HG03025 (cell line): Measurements from ENCODE around the gene STRADA.
"Not testable (repeated sequence)": the region's sequence is repeated elsewhere in the genome, so short reads cannot be mapped to it uniquely, and the experiment has no call there.

Experiments used
- ATAC-seq: cut with Tn5 transposase; IDR thresholded peaks from one replicate; pipeline ENCODE4 v1.9.1; 2021; ENCODE audit warnings: mild to moderate bottlenecking, moderate library complexity; ENCODE audit not compliant: unreplicated experiment, low FRiP score

Gene STRADA

DNA sequence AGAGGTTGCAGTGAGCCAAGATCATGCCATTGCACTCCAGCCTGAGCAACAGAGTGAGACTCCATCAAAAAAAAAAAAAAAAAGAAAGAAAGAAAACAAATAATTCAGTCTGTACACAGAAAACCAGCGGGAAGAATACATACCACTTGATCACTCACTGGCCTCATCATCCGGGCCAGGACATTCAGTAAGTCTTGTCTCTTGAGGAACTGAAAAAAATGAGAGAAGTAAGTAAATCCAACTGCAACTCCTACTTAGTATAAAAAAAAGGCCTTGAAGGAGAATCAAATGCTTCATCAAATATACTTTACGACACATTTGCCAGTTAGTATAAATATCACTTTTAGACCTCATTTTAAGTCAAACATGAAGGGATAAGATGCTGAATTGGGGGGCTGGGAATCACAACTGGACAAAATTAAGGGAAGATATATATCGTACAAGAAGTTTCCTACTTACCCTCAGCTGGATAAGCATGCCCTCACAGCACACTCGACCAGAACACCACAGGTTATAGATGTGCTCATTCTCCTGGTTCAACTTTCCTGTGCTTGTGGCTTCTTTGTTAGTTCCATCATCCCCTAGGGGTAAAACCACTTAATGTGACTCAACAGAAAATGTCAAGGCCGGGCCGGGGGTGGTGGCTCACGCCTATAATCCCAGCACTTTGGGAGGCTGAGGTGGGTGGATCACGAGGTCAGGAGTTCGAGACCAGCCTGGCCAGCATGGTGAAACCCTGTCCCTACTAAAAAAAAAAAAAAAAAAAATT lies 19.4 kb upstream of the STRADA start:
- ATAC-seq = no peak

DNA sequence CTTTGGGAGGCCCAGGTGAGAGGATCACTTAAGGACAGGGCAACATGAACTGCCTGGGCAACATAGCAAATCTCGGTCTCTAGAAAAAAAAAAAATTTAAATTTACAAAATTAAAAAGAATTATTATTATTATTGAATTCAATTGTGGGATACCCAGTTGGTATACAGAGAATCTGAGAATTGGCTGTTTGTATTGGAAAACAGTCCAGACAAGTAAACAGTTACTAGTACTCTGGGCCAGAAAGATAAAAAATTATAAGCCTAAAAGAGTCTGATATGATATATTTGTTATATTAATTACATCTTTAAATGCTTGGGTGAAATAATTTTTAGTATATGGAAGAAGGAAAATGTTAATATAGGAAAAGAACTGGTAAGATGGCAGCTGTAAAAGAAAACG lies 16.8 kb upstream of the STRADA start:
- no peak for ATAC-seq

DNA sequence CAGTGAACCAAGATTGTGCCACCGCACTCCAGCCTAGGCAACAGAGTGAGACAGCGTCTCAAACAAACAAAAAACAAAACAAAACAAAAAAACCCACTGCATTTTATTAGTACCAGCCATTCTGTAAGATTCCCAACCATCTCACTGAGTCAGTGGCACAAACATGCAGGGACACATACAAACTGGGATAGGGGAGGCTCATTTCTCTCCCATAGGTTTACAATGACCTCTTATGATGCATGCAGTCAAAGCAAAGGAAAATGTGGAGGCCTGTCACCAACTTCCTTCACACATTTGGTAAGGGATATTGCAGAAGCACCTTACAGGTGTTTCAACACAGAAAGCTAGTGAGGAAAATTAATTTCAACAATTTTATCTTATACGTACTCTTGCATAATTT lies 12.4 kb upstream of the STRADA start:
- no peak for ATAC-seq

DNA sequence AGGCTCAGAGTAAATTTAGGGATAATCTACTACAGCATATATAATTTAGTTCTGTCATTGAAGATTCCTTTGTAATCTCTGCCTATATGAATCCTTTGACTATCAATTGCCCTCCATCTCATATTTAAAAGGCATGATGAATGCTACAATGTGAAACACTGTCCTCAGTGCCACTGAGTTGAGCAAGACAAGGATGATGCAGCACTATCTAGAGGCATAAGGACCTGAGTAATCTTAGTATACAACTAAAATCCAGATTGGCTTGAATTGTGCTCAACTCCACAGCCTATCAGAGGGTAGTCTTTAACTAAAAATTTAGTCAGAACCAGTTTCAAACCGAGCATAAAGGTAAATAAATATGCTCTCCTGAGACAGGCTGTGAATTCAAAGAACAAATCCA lies 11.6 kb upstream of the STRADA start:
- no peak for ATAC-seq

DNA sequence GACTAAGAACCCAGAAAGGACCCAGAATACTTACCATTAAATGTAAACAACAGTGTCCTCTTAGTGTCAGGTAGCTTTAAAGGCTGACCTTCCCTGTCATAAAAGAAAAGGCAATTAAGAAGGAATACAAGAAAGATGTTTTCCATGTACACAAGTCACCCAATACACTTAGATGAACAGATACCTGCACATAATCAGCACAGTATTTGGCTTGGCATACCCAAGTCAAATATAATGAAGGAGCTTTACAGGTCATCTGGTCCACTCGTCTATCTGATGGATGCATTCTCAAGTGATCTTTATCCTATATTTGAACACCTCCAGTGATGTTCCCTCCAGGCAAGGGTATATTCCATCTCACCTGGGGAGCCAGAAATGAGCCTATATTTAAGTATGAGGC lies 11.1 kb upstream of the STRADA start:
- no peak for ATAC-seq

DNA sequence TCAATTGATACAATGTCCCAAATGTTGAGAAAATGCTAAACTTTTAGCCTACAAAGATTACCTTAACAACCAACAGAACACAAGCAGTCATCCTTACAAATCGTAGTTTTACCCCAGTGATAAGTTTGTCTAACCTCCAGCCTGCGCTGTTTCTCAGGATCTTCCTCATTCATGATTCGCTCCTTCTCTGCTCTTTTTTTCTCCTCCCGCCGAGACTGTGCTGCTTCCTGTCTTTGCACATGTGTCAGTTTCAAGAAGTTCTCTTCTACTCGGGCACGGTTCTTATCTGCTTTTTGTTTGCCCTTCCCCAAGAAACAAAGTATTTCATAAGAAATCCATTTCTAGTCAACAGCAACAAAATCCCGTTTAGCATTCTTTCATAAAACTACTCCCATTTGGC lies 10.2 kb upstream of the STRADA start:
- no peak for ATAC-seq

DNA sequence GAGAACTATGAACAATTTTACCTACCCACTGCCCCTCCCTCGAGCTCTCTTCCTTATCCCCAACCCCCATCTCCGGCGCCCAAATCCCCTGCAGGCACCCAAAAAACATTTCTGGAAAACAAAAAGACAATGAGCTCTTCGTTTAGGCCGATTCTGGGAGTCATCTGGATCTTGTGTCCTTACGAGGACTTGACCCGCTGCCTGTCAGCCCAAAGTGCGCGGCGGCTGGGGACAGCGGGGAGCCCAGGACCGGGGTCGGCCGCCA lies 524 bp downstream of the STRADA start:
- peak; percentile 24 for ATAC-seq

DNA sequence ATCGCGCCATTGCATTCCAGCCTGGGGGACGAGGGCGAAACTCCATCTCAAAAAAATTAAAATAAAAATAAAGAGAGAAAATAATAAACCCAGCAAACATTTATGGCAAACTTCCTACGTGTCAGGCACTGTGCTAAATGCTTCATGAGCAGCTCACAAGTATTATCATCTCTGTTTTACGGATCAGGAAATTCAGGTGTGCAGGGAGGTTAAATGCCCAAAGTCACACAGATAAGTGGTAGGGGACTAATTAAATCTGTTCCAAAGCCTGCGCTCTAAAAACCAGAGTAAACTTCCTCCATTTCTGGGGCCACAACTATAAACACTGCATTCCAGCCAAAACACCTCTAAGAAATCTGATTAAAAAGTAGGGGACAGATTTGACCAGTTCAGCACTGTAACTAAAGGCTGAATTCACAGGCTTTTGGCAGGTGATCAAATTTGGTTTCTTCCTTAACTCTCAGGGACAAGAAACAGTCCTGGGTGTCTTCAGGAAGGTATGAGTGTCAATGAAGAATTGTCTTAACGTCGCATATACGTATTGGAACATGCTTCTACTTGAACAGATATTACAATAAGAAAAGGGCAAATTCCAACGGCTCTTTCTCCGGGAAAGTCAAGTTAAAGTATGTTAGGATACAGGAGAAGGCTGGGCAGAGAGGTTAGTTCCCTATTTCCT lies 996 bp downstream of the STRADA start:
- ATAC-seq = no peak

DNA sequence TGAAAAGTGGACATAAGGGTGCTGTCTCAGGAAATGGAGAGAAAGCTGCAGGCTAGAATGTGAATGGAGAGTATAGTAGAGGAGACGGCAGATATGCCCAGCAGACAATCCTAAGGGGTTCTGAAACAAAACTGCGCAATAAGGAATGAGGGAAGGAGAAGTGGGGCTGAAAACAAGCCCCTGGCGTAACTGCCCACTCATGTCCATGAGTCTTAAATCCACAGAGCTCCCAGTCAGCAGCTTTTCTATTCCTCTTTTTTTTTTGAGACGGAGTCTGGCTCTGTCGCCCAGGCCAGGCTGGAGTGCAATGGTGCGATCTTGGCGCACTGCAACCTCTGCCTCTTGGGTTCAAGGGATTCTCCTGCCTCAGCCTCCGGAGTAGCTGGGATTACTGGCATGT lies 5.9 kb downstream of the STRADA start:
- ATAC-seq = no peak

DNA sequence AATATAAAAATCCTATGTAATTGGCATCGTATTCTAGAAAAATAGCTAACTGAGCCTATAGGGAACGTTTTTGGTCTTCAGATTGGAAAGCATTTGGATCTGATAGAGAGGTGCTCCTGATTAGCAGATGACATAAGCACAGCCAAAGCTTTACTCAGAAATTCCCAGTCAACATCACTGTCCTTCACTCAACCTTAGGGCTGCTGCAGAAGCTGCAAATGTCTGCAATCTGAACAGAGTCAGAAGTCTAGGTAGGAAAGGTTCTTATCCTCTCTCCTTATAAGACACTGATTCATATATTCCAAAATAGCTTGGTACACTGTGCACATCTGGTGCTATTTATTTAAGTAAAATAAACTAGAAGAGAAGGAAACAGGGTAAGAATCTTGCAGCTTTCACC lies 19.2 kb downstream of the STRADA start:
- no peak for ATAC-seq

DNA sequence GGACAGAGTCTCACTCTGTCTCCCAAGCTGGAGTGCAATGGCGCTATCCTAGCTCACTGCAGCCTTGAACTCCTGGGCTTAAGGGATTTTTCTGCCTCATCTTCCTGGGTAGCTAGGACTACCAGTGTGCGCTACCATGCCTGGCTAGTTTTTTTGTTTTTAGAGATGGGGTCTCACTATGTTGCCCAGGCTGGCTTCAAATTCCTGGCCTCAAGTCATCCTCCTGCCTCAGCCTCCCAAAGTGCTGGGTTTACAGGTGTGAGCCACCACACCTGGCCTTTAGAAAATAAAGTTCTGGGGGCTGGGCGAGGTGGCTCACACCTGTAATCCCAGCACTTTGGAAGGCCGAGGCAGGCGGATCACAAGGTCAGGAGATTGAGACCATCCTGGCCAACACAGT lies 21.4 kb downstream of the STRADA start:
- ATAC-seq = not testable (repeated sequence)

DNA sequence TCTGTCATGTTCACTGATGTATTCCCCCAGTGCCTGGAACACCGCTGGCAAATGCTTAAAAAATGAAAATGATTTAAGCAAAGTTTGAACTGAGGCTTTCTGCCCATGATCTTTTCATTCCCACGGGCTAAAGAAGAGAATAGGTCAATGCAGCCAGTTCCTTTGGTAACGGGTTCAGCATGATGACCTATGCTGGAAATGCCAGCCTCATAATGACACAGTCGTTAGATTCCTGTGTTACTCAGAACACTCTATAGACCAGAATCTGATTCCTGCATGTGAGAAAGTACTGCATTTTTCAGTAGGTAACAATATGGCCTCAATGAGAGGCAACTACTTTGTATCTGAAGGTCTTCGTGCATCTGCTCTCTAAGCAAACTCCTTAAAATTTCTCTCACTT lies 22.6 kb downstream of the STRADA start:
- no peak for ATAC-seq

DNA sequence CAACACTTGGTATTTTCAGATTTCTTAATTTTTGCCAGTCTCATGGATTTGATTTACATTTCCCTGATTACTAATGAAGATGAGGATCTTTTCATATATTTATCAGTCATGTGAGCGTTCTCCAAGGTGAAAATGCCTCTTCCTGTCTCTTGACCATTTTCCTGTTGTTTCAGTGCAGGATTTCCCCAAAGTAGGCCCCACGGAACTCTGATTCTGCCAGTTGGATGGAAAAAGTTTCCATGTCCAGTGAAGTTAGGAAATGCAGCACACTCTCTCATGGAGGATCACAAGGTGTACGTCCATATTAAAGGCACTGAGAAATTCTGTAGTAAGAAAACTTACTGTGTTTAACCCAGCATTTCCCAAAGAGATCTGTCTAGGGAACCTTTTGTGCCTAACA lies 25.2 kb downstream of the STRADA start:
- no peak for ATAC-seq

DNA sequence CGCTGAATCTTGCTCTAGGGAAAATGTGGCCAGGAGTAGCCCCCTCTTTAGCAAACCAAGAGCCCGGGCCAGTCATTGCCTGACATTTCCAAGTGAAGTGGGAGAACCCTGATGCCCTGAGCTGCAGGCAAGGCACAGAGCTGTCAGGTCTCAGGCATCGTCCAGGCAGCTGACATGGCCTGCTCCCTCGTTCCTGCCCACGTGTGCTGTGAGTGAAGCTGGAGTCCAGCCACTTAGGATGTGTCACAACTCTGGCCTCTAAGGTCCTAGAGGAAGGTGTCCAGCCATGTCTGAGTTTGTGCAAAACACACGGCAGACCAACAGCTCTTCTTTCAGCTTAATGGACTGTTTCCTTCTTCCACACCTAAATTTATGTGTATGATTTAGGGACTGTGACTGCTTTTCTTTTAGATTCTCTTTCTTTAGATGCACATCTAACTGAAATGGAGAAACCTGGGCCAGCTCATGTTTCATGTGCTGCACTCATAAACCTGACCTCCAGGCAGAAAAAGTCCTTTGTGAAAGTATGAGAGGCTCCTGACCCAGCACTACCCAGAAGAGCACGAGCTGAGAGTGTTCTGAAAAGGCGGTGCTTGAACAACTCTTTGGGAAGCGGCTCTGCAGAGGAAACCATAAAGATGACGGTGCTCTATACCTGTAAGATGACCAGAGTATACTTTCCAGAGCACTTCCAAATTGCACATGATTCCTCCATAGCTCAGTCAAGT lies 26.9 kb downstream of the STRADA start:
- no peak for ATAC-seq

DNA sequence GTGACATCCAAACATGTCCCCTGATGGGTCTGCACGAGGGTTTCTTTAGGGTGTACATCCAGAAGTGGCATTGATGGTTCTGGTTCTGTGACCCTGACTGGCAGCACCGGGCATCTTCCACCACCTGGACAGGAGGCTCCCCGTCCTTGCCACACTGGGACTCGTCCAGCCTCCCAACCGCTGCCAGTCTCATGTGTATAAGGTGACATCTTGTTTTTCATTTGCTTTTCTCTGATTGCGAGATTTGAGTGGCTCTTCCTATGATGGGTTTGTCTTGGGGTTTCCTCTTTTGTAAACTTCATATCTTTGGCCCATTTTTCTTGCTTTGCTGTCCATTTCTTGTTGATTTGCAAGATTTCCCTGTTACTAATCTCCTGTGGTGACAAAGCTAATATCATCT lies 32.5 kb downstream of the STRADA start:
- no peak for ATAC-seq

DNA sequence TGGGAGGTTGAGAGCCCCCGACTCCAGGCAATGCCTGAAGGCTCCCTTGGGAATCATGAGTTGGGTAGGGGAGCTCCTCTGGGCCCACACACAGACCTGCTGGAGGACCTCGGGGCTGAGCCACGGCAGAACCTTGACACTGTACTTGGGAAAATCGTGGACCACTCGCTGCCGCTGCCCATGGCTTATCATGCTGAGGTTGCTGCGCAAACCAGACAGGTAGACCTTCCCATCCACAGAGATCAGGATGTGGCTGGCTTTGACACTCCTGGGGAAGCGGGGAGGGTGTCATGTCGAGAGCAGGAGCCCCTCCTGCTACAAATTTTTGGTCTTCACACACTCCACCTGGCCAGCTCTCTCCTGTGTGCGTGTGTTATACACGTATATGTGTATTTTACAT lies 34.4 kb downstream of the STRADA start:
- no peak for ATAC-seq

DNA sequence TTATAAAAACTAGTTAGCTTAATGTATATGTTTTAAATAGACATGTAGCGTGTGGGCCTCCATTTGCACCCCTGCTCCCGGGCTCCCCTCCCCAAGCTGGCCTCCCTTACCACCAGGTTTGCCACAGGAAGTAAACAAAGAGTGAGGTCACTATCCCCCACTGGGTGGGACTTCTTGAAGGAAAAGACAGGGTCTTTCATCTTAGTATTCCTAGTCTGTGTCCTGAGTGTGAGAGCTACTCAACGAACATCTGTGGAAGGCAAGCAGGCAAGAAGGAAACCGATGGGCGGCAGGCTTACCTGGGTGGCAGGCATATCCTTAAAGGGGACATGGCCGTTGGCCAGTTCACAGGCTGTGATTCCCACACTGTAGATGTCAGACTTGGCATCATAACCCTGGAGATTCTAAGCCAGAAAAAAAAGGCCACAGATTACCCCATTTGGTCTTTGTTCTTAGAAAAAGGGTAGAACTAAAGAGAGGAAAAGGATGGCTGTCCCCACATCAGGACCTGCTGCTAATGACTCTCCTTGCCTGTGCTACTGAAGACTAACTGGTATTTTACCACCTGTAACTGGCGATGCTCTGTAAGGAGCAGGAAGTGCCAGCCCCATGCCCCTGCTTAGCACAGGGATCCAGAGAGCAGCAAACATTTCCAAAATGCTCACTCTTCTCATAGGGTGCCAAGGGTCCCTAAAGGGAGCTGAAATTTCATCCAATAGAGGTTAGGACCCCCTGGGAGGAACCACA lies 35.1 kb downstream of the STRADA start:
- ATAC-seq = no peak

DNA sequence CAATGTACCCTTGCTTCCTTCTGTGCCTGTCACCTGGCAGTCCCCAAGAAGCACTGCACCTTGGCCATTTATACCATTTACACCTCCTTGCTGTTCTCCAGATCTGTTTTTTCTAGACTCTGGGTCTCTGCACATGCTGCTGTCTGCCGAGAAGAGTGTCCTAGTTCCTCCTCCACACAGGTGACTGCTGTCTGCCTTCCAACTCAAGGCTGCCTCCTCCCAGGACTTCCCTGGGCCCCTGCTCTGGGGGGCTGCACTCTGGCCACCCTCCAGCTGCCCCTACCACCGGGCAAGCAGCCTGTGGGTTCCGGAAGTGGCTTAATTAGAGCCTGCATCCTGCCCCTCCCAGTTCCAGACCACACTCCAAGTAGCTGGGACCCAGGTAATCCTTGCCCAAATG lies 35.9 kb downstream of the STRADA start:
- no peak for ATAC-seq

DNA sequence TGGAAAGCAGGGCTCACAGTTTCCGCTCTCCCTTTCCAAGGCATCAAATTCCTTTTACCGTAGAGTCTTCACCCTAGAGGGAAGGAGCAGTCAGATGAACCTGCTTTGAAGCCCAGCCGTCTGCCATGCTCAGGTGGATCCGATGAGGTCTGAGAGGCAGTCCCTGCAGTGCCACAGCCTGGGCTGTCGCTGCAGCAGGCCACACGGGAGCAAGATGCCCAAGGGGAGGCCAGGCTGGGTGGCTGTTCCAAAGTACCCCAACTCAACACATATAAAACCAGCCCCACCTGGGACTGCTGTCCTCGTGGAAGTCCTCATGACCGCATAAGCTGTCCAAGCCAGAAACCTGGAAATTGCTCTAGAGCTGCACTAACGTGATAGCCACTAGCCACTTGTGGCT lies 36.8 kb downstream of the STRADA start:
- ATAC-seq = no peak

DNA sequence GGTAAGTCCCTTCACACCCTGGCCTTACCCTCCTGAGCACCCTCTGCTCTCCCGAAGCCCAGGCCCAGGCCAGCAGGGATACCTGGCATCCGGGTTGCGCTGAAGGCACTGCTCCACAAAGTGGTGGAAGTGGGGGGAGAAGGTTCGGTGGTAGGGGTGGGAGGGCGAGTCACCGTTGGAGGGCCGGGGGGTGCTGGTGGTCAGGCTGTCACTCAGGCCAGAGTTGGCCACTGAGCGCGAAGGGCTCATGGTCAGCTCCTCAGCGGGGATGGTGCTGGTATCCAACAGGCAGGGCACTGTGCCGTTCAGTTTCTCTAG lies 37.4 kb downstream of the STRADA start:
- no peak for ATAC-seq

DNA sequence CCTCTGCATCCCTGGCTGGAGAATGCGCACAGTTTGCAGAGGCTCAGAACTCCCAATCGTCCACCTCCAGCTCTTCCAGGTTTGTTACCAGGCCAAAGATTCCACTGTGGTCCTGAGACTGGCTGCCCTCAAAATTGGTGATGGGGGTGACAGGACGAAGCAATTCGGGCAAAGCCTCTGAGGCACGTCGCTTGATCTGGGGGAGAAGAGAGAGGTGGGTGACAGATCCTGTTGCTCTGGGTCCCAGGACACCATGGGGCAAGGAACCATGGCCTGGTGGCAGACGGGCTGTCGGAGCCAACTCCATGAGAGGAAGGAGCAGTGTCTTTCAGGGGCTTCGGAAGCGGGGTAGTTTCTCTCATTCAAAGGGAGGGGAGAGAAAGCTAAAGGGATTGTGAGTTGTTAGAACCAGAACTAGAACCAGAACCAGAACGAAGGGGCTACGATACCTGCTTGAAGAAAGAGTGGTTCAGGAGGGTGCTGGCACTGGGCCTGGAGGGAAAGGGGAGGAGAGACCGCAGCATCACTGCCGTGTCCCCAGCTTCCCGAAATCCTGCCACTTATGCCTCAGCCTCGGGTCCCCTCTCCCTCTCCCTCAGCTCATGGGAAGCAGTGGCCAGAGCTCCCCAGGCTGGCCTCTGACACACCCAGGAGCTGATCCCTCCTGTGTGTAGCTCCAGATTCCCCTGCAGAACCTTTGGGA lies 37.9 kb downstream of the STRADA start:
- ATAC-seq = no peak
